DMS53 (cell line): ENCODE data around the gene GTPBP4.

Experiments used
- DNase-seq: peaks from one replicate; lab custom pipeline; 2025; lab: John Stamatoyannopoulos, UW

Gene GTPBP4

GRCh38 chr10:987870-988666, at the start of gene GTPBP4:
Gene GTPBP4, plus strand, starts transcription at chr10:988434. Its CDS starts 46 bp downstream, at chr10:988480.
- DNase-seq: peak; percentile 100

GRCh38 chr10:938941-939678, 49.1 kb upstream of the GTPBP4 start:
- no peak for DNase-seq

GRCh38 chr10:943334-944033, 44.8 kb upstream of the GTPBP4 start:
- no peak for DNase-seq

GRCh38 chr10:944034-944831, 44.0 kb upstream of the GTPBP4 start:
- no peak for DNase-seq

GRCh38 chr10:945778-946177, 42.5 kb upstream of the GTPBP4 start:
- DNase-seq: no peak

GRCh38 chr10:947051-947450, 41.2 kb upstream of the GTPBP4 start:
- DNase-seq: no peak

GRCh38 chr10:947881-948280, 40.4 kb upstream of the GTPBP4 start:
- DNase-seq: no peak

GRCh38 chr10:948347-948746, 39.9 kb upstream of the GTPBP4 start:
- DNase-seq: no peak

GRCh38 chr10:949446-949845, 38.8 kb upstream of the GTPBP4 start:
- no peak for DNase-seq

GRCh38 chr10:953836-954235, 34.4 kb upstream of the GTPBP4 start:
- no peak for DNase-seq

- no peak for DNase-seq
These were observed 33.8 kb upstream of the GTPBP4 start for GRCh38 chr10:954396-954795.

- no peak for DNase-seq
These were observed 33.0 kb upstream of the GTPBP4 start for GRCh38 chr10:955127-955819.

GRCh38 chr10:955820-956217, 32.4 kb upstream of the GTPBP4 start:
- DNase-seq: no peak

GRCh38 chr10:958106-958505, 30.1 kb upstream of the GTPBP4 start:
- DNase-seq: no peak

- DNase-seq: no peak
These were observed 29.4 kb upstream of the GTPBP4 start for GRCh38 chr10:958856-959255.

- no peak for DNase-seq
These were observed 25.9 kb upstream of the GTPBP4 start for GRCh38 chr10:962342-962741.

GRCh38 chr10:963186-963585, 25.0 kb upstream of the GTPBP4 start:
- no peak for DNase-seq

- DNase-seq: no peak
These were observed 24.6 kb upstream of the GTPBP4 start for GRCh38 chr10:963655-964054.

GRCh38 chr10:964321-964987, 23.8 kb upstream of the GTPBP4 start:
- no peak for DNase-seq

- no peak for DNase-seq
These were observed 23.2 kb upstream of the GTPBP4 start for GRCh38 chr10:964988-965417.
